ENCODE results near the gene CLCN4. TPM values are rescaled to one million over a fixed set of nuclear protein-coding genes. Genes with fewer than 3 reads are reported as not detected.

The CLCN4 gene
- total and polyA plus RNA-seq, 2 of the 8 experiments (the other 6 are each of a cell fraction or from before 2014, with no cell fraction given) = 3.3 to 11.2 TPM

DNA sequence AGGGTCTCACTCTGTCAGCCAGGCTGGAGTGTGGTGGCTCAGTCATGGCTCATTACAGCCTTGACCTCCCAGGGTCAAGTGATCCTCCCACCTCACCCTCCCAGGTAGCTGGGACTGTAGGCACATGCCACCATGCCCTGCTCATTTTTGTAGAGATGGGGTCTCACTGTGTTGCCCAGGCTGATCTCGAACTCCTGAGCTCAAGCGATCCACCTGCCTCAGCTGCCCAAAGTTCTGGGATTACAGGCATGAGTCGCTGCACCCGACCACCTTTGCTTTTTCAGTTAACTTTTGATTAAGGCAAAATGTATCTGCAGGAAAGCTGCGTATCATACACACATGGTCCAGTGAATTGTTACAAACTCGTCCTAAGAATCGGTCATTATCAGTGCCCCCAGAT is 16.5 kb upstream of the CLCN4 start:
- H3K23ac ChIP-seq (ENCODE audit: insufficient read length) = no peak overlapping the region
- H4K8ac ChIP-seq (ENCODE audit: extremely low read depth, insufficient read depth, low read length) = no peak overlapping the region
- no peak overlapping the region for H2BK12ac ChIP-seq (ENCODE audit: low read depth, low read length)
- H3K27ac ChIP-seq (ENCODE audit: low read depth, low read length) = no peak overlapping the region
- no peaks in the 10 kb centered on the region for H3K79me1 ChIP-seq (ENCODE audit: low read depth, low read length)
- CTCF ChIA-PET (ENCODE audit: partially characterized antibody) = no interaction called here
- DNase-seq (ENCODE audit: low read depth in 1 of 2, low spot score in 2 of 2) = no peak
- 97% methylated on average over 6 of the region's 7 CpGs; no CpG with 5 or more reads in 1 of the 2 experiments for WGBS, 2 experiments (ENCODE audit: extremely low coverage in 1 of 2, insufficient coverage in 1 of 2, insufficient read length in 1 of 2, insufficient replicate concordance in 2 of 2, low coverage in 1 of 2, low lambda C conversion rate in 2 of 2, missing lambda C conversion rate in 1 of 2)
- H3K4ac ChIP-seq (replicated peaks; ENCODE audit: insufficient read length, low read depth, low read length) = no peak overlapping the region
- H2BK15ac ChIP-seq (ENCODE audit: low read length) = no peak overlapping the region
- no peak overlapping the region for H4K91ac ChIP-seq (replicated peaks; ENCODE audit: insufficient read length, low read length)
- peaks cover 0 to 18% (median 9%) of the 10 kb centered on the region in 4 experiments; a peak in 6 of 8 replicates for H3K36me3 ChIP-seq (ENCODE audit: control insufficient read depth in 2 of 4, insufficient read depth in 4 of 4, low read length in 3 of 4)
- H3K27me3 ChIP-seq (replicated peaks in 1 of 4; ENCODE audit: control insufficient read depth in 3 of 4, extremely low read depth in 1 of 4, insufficient read depth in 3 of 4, low read length in 3 of 4) = no peaks in the 10 kb centered on the region
- H2BK20ac ChIP-seq (ENCODE audit: low read length) = no peak overlapping the region
- H3K14ac ChIP-seq (ENCODE audit: insufficient read length) = no peak overlapping the region
- H3K23me2 ChIP-seq (ENCODE audit: low read depth, low read length) = no peaks in the 10 kb centered on the region
- H3K4me3 ChIP-seq (ENCODE audit: extremely low read depth in 1 of 4, insufficient read depth in 2 of 4, low read depth in 3 of 4, low read length in 4 of 4) = no peak overlapping the region
- no peaks in the 10 kb centered on the region for H3K9me3 ChIP-seq (ENCODE audit: insufficient read depth in 2 of 2, low read depth in 1 of 2, low read length in 1 of 2)
- H4K20me1 ChIP-seq (replicated peaks in 1 of 2; ENCODE audit: control insufficient read depth in 1 of 2, insufficient read depth in 2 of 2, low read length in 2 of 2) = no peaks in the 10 kb centered on the region
- no peak overlapping the region for H2AK5ac ChIP-seq (ENCODE audit: low read depth, low read length)
- no peak overlapping the region for H3K4me2 ChIP-seq (ENCODE audit: insufficient read depth in 1 of 2, low read depth in 2 of 2, low read length in 2 of 2)
- no peak overlapping the region for H2BK120ac ChIP-seq (replicated peaks; ENCODE audit: low read depth, low read length)
- no peak overlapping the region for H4K5ac ChIP-seq (ENCODE audit: insufficient read length, low read depth, low read length)
- FAIRE-seq = peak; percentile 13
- no peaks in the 10 kb centered on the region for H3K79me2 ChIP-seq (ENCODE audit: control insufficient read depth in 1 of 2, insufficient read depth in 2 of 2, low read length in 2 of 2)
- no peak overlapping the region for H2BK5ac ChIP-seq (ENCODE audit: low read depth, low read length)
- POLR2A ChIA-PET (ENCODE audit: partially characterized antibody) = no interaction called here
- H3K4me1 ChIP-seq (replicated peaks in 1 of 4; ENCODE audit: control insufficient read depth in 3 of 4, insufficient read depth in 4 of 4, low read length in 3 of 4) = no peaks in the 10 kb centered on the region
- H2AFZ ChIP-seq (ENCODE audit: low read length) = no peak overlapping the region
- H3K9ac ChIP-seq (replicated peaks in 1 of 4; ENCODE audit: extremely low read depth in 1 of 4, low read depth in 3 of 4, low read length in 3 of 4) = no peak overlapping the region
- TF ChIP-seq ZNF274 (IDR thresholded peaks at IDR 0.05; ENCODE audit: borderline replicate concordance, extremely low read depth, low read length) = no peak
- TF ChIP-seq BACH1 (IDR thresholded peaks at IDR 0.05; ENCODE audit: low read length) = no peak
- no peak for TF ChIP-seq SUZ12 (IDR thresholded peaks at IDR 0.05; ENCODE audit: low read length)
- TF ChIP-seq MAX (IDR thresholded peaks at IDR 0.05) = no peak
- no peak for TF ChIP-seq TAF1 (IDR thresholded peaks at IDR 0.05; ENCODE audit: low read depth, low read length)
- TF ChIP-seq PHF8 (conservative IDR thresholded peaks at IDR 0.05; ENCODE audit: low read depth, low read length) = no peak
- no peak overlapping the region for H3K56ac ChIP-seq (replicated peaks; ENCODE audit: insufficient read length, low read depth, low read length)
- no peak overlapping the region for H3K18ac ChIP-seq (ENCODE audit: extremely low read depth, low read length)
